DMS53 treated with DMSO at 0.1 percent for 48 hours (cell line): ENCODE measurements around the gene TCF7L2.

Experiments used
- DNase-seq: peaks from one replicate; lab custom pipeline; 2025; ENCODE audit not compliant: unreplicated experiment; lab: John Stamatoyannopoulos, UW

TCF7L2 gene

GRCh38 chr10:113115556-113115955, 165.5 kb downstream of the TCF7L2 start:
- peak; percentile 36 for DNase-seq

GRCh38 chr10:113118882-113119281, 168.8 kb downstream of the TCF7L2 start:
- DNase-seq = no peak

- DNase-seq = no peak
Measured at GRCh38 chr10:113119801-113120200, 169.8 kb downstream of the TCF7L2 start.

GRCh38 chr10:113121153-113121552, 171.1 kb downstream of the TCF7L2 start:
- DNase-seq = no peak

GRCh38 chr10:113122947-113123346, 172.9 kb downstream of the TCF7L2 start:
- no peak for DNase-seq

GRCh38 chr10:113124724-113125123, 174.7 kb downstream of the TCF7L2 start:
- DNase-seq = no peak

- no peak for DNase-seq
Measured at GRCh38 chr10:113125612-113126011, 175.6 kb downstream of the TCF7L2 start.

GRCh38 chr10:113126229-113127201, 176.5 kb downstream of the TCF7L2 start:
- peak; percentile 68 for DNase-seq

GRCh38 chr10:113127261-113127900, 177.3 kb downstream of the TCF7L2 start:
- no peak for DNase-seq

GRCh38 chr10:113127901-113128283, 177.8 kb downstream of the TCF7L2 start:
- no peak for DNase-seq

- no peak for DNase-seq
Measured at GRCh38 chr10:113128450-113129070, 178.5 kb downstream of the TCF7L2 start.

- DNase-seq = no peak
Measured at GRCh38 chr10:113129117-113129516, 179.1 kb downstream of the TCF7L2 start.

- DNase-seq = no peak
Measured at GRCh38 chr10:113130014-113130641, 180.1 kb downstream of the TCF7L2 start.

- no peak for DNase-seq
Measured at GRCh38 chr10:113131613-113132261, 181.7 kb downstream of the TCF7L2 start.

GRCh38 chr10:113132591-113133121, 182.6 kb downstream of the TCF7L2 start:
- DNase-seq = no peak

GRCh38 chr10:113133497-113134115, 183.6 kb downstream of the TCF7L2 start:
- no peak for DNase-seq

GRCh38 chr10:113135025-113135424, 185.0 kb downstream of the TCF7L2 start:
- no peak for DNase-seq

- DNase-seq = no peak
Measured at GRCh38 chr10:113137941-113138685, 188.1 kb downstream of the TCF7L2 start.

GRCh38 chr10:113138937-113139585, 189.0 kb downstream of the TCF7L2 start:
- DNase-seq = no peak
